ENCODE results near the gene CALM3. TPM values are rescaled to one million over a fixed set of nuclear protein-coding genes. Genes with fewer than 3 reads are reported as not detected.

Gene CALM3
- total and polyA plus RNA-seq, 2 experiments from 2014 or later: 217 to 271 TPM

DNA sequence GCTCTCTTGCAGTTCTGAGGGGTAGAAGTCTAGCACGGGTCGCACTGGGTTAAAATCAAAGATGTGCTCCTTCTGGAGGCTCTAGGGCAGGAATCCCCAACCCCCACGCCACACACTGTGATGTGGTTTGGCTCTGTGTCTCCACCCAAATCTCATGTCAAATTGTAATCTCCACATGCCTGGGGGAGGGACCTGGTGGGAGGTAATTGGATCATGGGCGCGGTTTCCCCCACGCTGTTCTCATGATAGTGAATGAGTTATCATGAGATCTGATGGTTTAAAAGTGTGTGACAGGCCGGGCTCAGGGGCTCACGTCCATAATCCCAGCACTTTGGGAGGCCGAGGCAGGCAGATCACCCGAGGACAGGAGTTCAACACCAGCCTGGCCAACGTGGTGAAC, 26.6 kb upstream of the CALM3 start:
- H3K9me2 ChIP-seq (ENCODE audit: insufficient read depth): no peaks in the 10 kb centered on the region
- no peak overlapping the region for H3K9ac ChIP-seq
- no peaks in the 10 kb centered on the region for H3K36me3 ChIP-seq (ENCODE audit: low read depth)
- no peaks in the 10 kb centered on the region for H3F3A ChIP-seq (ENCODE audit: insufficient read depth)
- no peak overlapping the region for H3K27ac ChIP-seq
- H3K9me3 ChIP-seq (ENCODE audit: low read depth): no peaks in the 10 kb centered on the region
- no peaks in the 10 kb centered on the region for H3K27me3 ChIP-seq (replicated peaks; ENCODE audit: insufficient read depth)
- H2AFZ ChIP-seq: no peak overlapping the region
- H4K20me1 ChIP-seq (ENCODE audit: insufficient read depth): no peaks in the 10 kb centered on the region
- H3K79me2 ChIP-seq (ENCODE audit: insufficient read depth): no peaks in the 10 kb centered on the region
- no peak for DNase-seq
- in situ Hi-C loops (cut with MboI): no loop called here
- H3K4me3 ChIP-seq: no peak overlapping the region
- H3K4me1 ChIP-seq (ENCODE audit: insufficient read depth): no peaks in the 10 kb centered on the region
- TF ChIP-seq EZH2phosphoT487 (IDR thresholded peaks at IDR 0.05; ENCODE audit: insufficient read depth, low read depth): no peak
- TF ChIP-seq EZH2 (IDR thresholded peaks at IDR 0.05; ENCODE audit: insufficient read depth, poor library complexity, severe bottlenecking): no peak
- 45 to 47% methylated on average over 11 of the region's 11 CpGs for WGBS, 2 experiments (ENCODE audit: low coverage in 1 of 2, low lambda C conversion rate in 2 of 2, missing lambda C conversion rate in 2 of 2)
- H3K4me2 ChIP-seq (ENCODE audit: unreplicated experiment): no peak overlapping the region

DNA sequence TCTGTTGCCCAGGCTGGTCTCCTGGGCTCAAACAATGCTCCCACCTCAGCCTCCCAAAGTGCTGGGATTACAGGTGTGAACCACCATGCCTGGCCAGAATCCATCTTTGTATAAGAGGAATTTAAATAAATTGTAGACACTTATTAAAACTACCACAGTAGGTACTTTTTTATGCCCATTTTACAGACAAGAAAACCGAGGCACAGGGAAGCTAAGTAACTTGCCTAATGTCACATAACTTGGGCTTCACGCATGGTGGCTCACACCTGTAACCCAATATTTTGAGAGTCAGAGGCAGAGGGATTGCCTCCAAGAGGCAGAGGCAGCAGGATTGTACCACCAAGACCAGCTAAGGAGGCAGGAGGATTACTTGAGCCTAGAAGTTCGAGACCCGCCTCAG, 22.7 kb upstream of the CALM3 start:
- H3K27ac ChIP-seq: no peak overlapping the region
- H3K4me2 ChIP-seq (ENCODE audit: unreplicated experiment): no peak overlapping the region
- H3F3A ChIP-seq (ENCODE audit: insufficient read depth): no peaks in the 10 kb centered on the region
- TF ChIP-seq EZH2 (IDR thresholded peaks at IDR 0.05; ENCODE audit: insufficient read depth, poor library complexity, severe bottlenecking) (no peak), EZH2phosphoT487 (IDR thresholded peaks at IDR 0.05; ENCODE audit: insufficient read depth, low read depth) (no peak)
- H3K9me3 ChIP-seq (ENCODE audit: low read depth): no peaks in the 10 kb centered on the region
- in situ Hi-C loops (cut with MboI): no loop called here
- H3K79me2 ChIP-seq (ENCODE audit: insufficient read depth): no peaks in the 10 kb centered on the region
- H3K4me3 ChIP-seq: no peak overlapping the region
- H3K27me3 ChIP-seq (replicated peaks; ENCODE audit: insufficient read depth): no peaks in the 10 kb centered on the region
- no peak overlapping the region for H2AFZ ChIP-seq
- no peaks in the 10 kb centered on the region for H3K36me3 ChIP-seq (ENCODE audit: low read depth)
- no peaks in the 10 kb centered on the region for H4K20me1 ChIP-seq (ENCODE audit: insufficient read depth)
- DNase-seq: no peak
- H3K9me2 ChIP-seq (ENCODE audit: insufficient read depth): no peaks in the 10 kb centered on the region
- H3K9ac ChIP-seq: no peak overlapping the region
- 81 to 83% methylated on average over 4 of the region's 4 CpGs for WGBS, 2 experiments (ENCODE audit: low coverage in 1 of 2, low lambda C conversion rate in 2 of 2, missing lambda C conversion rate in 2 of 2)
- no peaks in the 10 kb centered on the region for H3K4me1 ChIP-seq (ENCODE audit: insufficient read depth)

DNA sequence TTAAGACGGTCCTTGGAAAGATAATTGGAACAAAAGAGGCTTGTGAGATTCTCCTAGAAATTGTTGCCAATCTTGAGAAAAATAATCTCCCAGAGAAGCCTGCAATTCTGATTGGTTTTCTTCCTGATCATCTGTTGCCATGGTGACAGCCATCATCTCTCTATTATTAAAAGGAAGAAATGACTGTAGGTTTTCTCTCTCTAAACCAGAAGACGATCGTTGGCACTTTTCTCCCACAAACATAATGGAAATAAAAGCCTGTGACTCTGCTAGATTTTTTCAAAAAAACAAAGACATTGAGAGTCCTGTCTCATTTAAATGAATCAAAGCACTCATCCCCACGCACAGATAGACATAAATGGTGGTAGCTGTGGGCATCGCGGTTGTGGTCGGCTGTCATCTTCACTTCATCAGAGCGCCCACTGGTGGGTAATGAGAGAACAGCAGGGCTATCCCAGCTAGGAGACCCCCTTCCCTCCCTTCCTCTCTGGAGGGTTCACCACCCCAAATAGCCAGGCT, 21.7 kb upstream of the CALM3 start:
- in situ Hi-C loops (cut with MboI): no loop called here
- WGBS, 2 experiments (ENCODE audit: low coverage in 1 of 2, low lambda C conversion rate in 2 of 2, missing lambda C conversion rate in 2 of 2): 21 to 26% methylated on average over 8 of the region's 8 CpGs
- DNase-seq: peak; percentile 44
- Histone ChIP-seq H3K36me3 (ENCODE audit: low read depth) (no peaks in the 10 kb centered on the region), H3K4me2 (ENCODE audit: unreplicated experiment) (peak overlapping the region; percentile 23), H3K9me2 (ENCODE audit: insufficient read depth) (no peaks in the 10 kb centered on the region), H3F3A (ENCODE audit: insufficient read depth) (no peaks in the 10 kb centered on the region), H3K9ac (no peak overlapping the region), H3K79me2 (ENCODE audit: insufficient read depth) (no peaks in the 10 kb centered on the region), H4K20me1 (ENCODE audit: insufficient read depth) (no peaks in the 10 kb centered on the region), H2AFZ (peak overlapping the region; percentile 36; the same call in 1 of the 2 replicates), H3K9me3 (ENCODE audit: low read depth) (no peaks in the 10 kb centered on the region), H3K27me3 (replicated peaks; ENCODE audit: insufficient read depth) (no peaks in the 10 kb centered on the region), H3K4me3 (no peak overlapping the region), H3K4me1 (ENCODE audit: insufficient read depth) (no peaks in the 10 kb centered on the region), H3K27ac (no peak overlapping the region)
- TF ChIP-seq EZH2phosphoT487 (IDR thresholded peaks at IDR 0.05; ENCODE audit: insufficient read depth, low read depth) (no peak), EZH2 (IDR thresholded peaks at IDR 0.05; ENCODE audit: insufficient read depth, poor library complexity, severe bottlenecking) (no peak)

DNA sequence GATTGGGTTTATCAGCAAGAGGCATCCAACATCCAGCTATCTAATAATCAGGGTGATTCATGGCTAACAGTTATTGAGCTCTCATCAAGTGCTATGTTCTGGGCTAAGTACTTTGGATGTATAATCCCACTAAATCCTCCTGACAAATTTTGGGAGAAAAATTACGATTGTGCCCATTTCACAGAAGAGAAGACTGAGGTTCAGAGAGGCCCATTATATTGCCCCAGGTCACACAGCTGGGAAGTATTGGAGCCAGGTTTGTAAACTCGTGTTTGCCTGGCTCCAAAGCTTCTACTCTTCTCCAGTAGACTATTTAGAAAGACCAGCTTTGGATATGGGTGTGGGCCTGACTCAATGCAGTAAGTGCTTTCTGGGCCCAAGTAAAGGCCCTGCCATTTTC, 20.9 kb upstream of the CALM3 start:
- Histone ChIP-seq H3K9me2 (ENCODE audit: insufficient read depth) (no peaks in the 10 kb centered on the region), H2AFZ (no peak overlapping the region), H3K4me3 (no peak overlapping the region), H3K4me2 (ENCODE audit: unreplicated experiment) (no peak overlapping the region), H4K20me1 (ENCODE audit: insufficient read depth) (no peaks in the 10 kb centered on the region), H3K27ac (no peak overlapping the region), H3K9me3 (ENCODE audit: low read depth) (no peaks in the 10 kb centered on the region), H3K27me3 (replicated peaks; ENCODE audit: insufficient read depth) (no peaks in the 10 kb centered on the region), H3F3A (ENCODE audit: insufficient read depth) (no peaks in the 10 kb centered on the region), H3K4me1 (ENCODE audit: insufficient read depth) (no peaks in the 10 kb centered on the region), H3K36me3 (ENCODE audit: low read depth) (no peaks in the 10 kb centered on the region), H3K79me2 (ENCODE audit: insufficient read depth) (no peaks in the 10 kb centered on the region), H3K9ac (no peak overlapping the region)
- 55 to 63% methylated on average over 2 of the region's 2 CpGs for whole genome bisulfite sequencing, 2 experiments (ENCODE audit: low coverage in 1 of 2, low lambda C conversion rate in 2 of 2, missing lambda C conversion rate in 2 of 2)
- in situ Hi-C loops (cut with MboI): no loop called here
- TF ChIP-seq EZH2phosphoT487 (IDR thresholded peaks at IDR 0.05; ENCODE audit: insufficient read depth, low read depth) (no peak), EZH2 (IDR thresholded peaks at IDR 0.05; ENCODE audit: insufficient read depth, poor library complexity, severe bottlenecking) (no peak)
- no peak for DNase-seq

DNA sequence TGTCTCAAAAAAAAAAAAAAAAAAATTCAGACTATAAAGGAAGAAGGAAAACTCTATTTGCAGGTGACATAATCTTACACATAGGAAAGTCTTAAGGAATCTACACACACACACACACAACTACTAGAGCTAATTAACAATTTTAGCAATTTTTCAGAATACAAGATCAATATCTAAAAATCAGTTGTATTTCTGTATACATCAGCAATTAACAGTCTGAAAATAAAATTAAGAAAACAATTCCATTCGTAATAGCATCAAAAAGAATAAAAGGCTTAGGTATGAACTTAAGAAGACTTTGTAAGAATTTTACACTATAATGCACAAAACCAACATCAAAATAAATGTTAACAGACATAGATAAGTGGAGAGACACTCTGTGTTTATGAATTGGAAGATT, 15.6 kb upstream of the CALM3 start:
- Histone ChIP-seq H3K4me2 (ENCODE audit: unreplicated experiment) (no peak overlapping the region), H3K9ac (no peak overlapping the region), H4K20me1 (ENCODE audit: insufficient read depth) (no peaks in the 10 kb centered on the region), H3K79me2 (ENCODE audit: insufficient read depth) (no peaks in the 10 kb centered on the region), H3K9me2 (ENCODE audit: insufficient read depth) (no peaks in the 10 kb centered on the region), H3K9me3 (ENCODE audit: low read depth) (no peaks in the 10 kb centered on the region), H2AFZ (no peak overlapping the region), H3K4me1 (ENCODE audit: insufficient read depth) (no peaks in the 10 kb centered on the region), H3F3A (ENCODE audit: insufficient read depth) (no peaks in the 10 kb centered on the region), H3K4me3 (no peak overlapping the region), H3K36me3 (ENCODE audit: low read depth) (no peaks in the 10 kb centered on the region), H3K27ac (no peak overlapping the region), H3K27me3 (replicated peaks; ENCODE audit: insufficient read depth) (no peaks in the 10 kb centered on the region)
- TF ChIP-seq EZH2phosphoT487 (IDR thresholded peaks at IDR 0.05; ENCODE audit: insufficient read depth, low read depth) (no peak), EZH2 (IDR thresholded peaks at IDR 0.05; ENCODE audit: insufficient read depth, poor library complexity, severe bottlenecking) (no peak)
- 68 to 90% methylated on average over 1 of the region's 1 CpG for WGBS, 2 experiments (ENCODE audit: low coverage in 1 of 2, low lambda C conversion rate in 2 of 2, missing lambda C conversion rate in 2 of 2)
- in situ Hi-C loops (cut with MboI): no loop called here
- DNase-seq: no peak
